Measurements from ENCODE around the gene SPARC.
"Not testable (repeated sequence)": the region's sequence is repeated elsewhere in the genome, so short reads cannot be mapped to it uniquely, and the experiment has no call there.

Gene SPARC

GRCh38 chr5:151697452-151697851 lies 10.7 kb upstream of the SPARC start:
- TF ChIP-seq JUND (IDR thresholded peaks at IDR 0.05; ENCODE audit: low read depth): no peak
- in situ Hi-C loops (cut with HindIII; ENCODE audit: low pct_unique_long_range_greater_than_20kb, low sequenced_read_pairs): no loop called here
- DNase-seq (ENCODE audit: low read depth in 1 of 2, low spot score in 1 of 2): no peak

GRCh38 chr5:151696470-151697061 lies 9.9 kb upstream of the SPARC start:
- in situ Hi-C loops (cut with HindIII; ENCODE audit: low pct_unique_long_range_greater_than_20kb, low sequenced_read_pairs): no loop called here
- DNase-seq (ENCODE audit: low read depth in 1 of 2, low spot score in 1 of 2): no peak
- no peak for TF ChIP-seq JUND (IDR thresholded peaks at IDR 0.05; ENCODE audit: low read depth)

DNA sequence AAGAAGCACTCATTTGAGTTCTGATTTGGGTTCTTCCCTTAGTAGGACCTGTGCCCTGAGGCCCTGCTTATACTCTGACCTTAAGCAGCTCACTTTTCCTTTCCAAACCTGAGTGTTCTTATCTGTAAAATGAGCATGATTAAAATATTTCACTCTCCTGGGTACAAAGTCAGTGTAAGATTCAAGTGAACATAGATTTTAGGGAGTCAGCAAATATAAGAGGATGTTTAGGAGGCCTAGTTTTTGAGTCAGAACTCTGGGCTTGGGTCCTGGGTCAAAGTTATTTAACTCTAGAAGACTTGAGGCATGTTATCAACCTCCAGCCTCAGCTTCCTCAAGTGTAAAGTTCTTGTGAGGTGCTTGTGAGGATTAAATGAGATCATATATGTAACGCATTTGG lies 8.7 kb upstream of the SPARC start:
- in situ Hi-C loops (cut with HindIII; ENCODE audit: low pct_unique_long_range_greater_than_20kb, low sequenced_read_pairs): no loop called here
- DNase-seq (ENCODE audit: low read depth in 1 of 2, low spot score in 1 of 2): no peak
- TF ChIP-seq JUND (IDR thresholded peaks at IDR 0.05; ENCODE audit: low read depth): no peak

- no peak for TF ChIP-seq JUND (IDR thresholded peaks at IDR 0.05; ENCODE audit: low read depth)
- peak in 1 of 2 experiments; percentile 33 for DNase-seq (ENCODE audit: low read depth in 1 of 2, low spot score in 1 of 2)
- in situ Hi-C loops (cut with HindIII; ENCODE audit: low pct_unique_long_range_greater_than_20kb, low sequenced_read_pairs): no loop called here
Observed at GRCh38 chr5:151694035-151694485, 7.3 kb upstream of the SPARC start.

DNA sequence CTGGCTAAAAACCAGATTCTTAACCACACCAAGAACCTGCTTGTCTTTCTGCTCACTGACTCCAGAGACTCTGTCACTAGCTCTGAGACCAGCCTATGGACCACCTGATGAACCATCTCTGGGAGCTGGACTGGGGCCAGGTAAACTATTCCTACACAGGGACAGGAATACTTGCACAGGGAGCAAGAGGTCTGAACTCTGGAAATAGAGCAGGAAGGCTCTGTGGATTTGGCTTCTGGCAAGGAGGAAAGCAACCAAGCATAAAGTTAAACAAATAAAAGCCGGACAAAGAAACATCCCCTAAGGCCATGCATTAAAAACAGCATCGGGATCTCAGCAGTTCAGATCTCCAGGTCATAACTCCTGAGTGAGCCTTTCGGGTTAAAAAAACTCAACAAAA lies 5.6 kb upstream of the SPARC start:
- peak; percentile 56 to 79 for DNase-seq (ENCODE audit: low read depth in 1 of 2, low spot score in 1 of 2)
- in situ Hi-C loops (cut with HindIII; ENCODE audit: low pct_unique_long_range_greater_than_20kb, low sequenced_read_pairs): no loop called here
- TF ChIP-seq JUND (IDR thresholded peaks at IDR 0.05; ENCODE audit: low read depth): no peak

DNA sequence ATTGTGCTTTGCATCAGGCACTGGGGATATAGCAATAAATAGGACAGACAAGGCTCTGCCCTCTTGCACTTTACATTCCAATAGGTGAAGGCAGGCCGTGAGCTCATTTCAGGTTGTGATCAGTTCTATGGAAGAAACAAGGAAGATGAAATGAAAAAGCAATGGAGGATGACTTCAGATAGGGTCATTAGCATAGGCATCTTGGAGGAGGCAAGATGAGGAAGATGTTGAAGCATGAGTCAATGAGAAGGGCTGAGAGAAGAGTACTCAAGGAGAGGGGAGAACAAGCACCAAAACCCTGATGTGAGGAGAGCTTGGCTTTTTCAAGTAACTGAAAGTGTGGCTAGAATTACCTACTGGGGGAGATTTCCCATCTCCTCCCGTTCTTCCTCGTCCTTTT lies 5.0 kb upstream of the SPARC start:
- TF ChIP-seq JUND (IDR thresholded peaks at IDR 0.05; ENCODE audit: low read depth): no peak
- DNase-seq (ENCODE audit: low read depth in 1 of 2, low spot score in 1 of 2): no peak
- in situ Hi-C loops (cut with HindIII; ENCODE audit: low pct_unique_long_range_greater_than_20kb, low sequenced_read_pairs): no loop called here

DNA sequence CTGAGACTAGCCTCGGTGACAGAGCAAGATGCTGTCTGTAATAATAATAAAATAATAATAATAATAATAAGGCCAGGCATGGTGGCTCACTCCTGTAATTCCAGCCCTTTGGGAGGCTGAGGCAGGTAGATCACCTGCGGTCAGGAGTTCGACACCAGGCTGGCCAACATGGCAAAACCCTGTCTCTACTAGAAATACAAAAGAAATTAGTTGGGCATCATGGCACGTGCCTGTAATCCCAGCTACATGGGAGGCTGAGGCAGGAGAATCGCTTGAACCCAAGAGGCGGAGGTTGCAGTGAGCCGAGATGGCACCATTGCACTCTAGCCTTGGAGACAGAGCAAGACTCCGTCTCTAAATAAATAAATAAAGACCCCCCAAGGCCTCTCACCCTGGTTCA lies 2.9 kb upstream of the SPARC start:
- DNase-seq (ENCODE audit: low read depth in 1 of 2, low spot score in 1 of 2); in situ Hi-C loops (cut with HindIII; ENCODE audit: low pct_unique_long_range_greater_than_20kb, low sequenced_read_pairs): not testable (repeated sequence)

- in situ Hi-C loops (cut with HindIII; ENCODE audit: low pct_unique_long_range_greater_than_20kb, low sequenced_read_pairs): no loop called here
- TF ChIP-seq JUND (IDR thresholded peaks at IDR 0.05; ENCODE audit: low read depth): no peak
- no peak for DNase-seq (ENCODE audit: low read depth in 1 of 2, low spot score in 1 of 2)
Observed at GRCh38 chr5:151688436-151688835, 1.7 kb upstream of the SPARC start.

GRCh38 chr5:151685749-151686673 lies 704 bp downstream of the SPARC start:
- DNase-seq (ENCODE audit: low read depth in 1 of 2, low spot score in 1 of 2): no peak
- no peak for TF ChIP-seq JUND (IDR thresholded peaks at IDR 0.05; ENCODE audit: low read depth)
- in situ Hi-C loops (cut with HindIII; ENCODE audit: low pct_unique_long_range_greater_than_20kb, low sequenced_read_pairs): no loop called here

GRCh38 chr5:151684690-151685361 lies 1.9 kb downstream of the SPARC start:
- in situ Hi-C loops (cut with HindIII; ENCODE audit: low pct_unique_long_range_greater_than_20kb, low sequenced_read_pairs): no loop called here
- DNase-seq (ENCODE audit: low read depth in 1 of 2, low spot score in 1 of 2): peak in 1 of 2 experiments; percentile 32

DNA sequence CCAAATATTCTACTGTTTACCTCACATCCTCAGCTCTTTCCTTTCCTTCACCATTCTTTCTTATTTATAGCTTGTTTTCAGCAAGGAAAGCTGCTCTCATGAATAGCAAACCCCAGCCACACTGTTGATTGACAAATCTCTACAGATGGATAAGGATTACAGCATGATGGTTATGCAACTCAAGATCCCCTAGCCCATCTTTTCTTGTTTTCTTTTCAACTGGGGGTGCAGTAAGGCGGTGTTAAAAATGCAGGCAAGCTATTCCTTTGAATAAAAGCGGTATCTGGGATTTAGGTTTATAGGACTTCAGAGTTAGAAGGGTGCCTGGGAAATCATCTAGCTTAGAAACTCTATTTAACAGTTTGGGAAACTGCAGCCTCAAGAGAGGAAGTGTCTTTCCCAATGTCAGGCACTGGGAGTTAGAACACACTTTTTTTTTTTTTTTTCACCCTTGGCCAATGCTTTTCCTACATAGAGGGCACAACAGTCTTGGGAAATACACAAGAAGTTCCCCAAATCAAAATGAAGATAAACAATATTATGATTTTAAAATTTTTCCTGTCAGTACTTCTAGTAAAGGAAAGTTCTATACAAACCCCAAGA lies 2.6 kb downstream of the SPARC start:
- DNase-seq (ENCODE audit: low read depth in 1 of 2, low spot score in 1 of 2): no peak
- in situ Hi-C loops (cut with HindIII; ENCODE audit: low pct_unique_long_range_greater_than_20kb, low sequenced_read_pairs): no loop called here
- no peak for TF ChIP-seq JUND (IDR thresholded peaks at IDR 0.05; ENCODE audit: low read depth)

More at GRCh38 chr5:151684690-151685361, 1.9 kb downstream of the SPARC start:
- TF ChIP-seq JUND (IDR thresholded peaks at IDR 0.05; ENCODE audit: low read depth): no peak

GRCh38 chr5:151683444-151683843 lies 3.3 kb downstream of the SPARC start:
- no peak for DNase-seq (ENCODE audit: low read depth in 1 of 2, low spot score in 1 of 2)
- TF ChIP-seq JUND (IDR thresholded peaks at IDR 0.05; ENCODE audit: low read depth): no peak
- in situ Hi-C loops (cut with HindIII; ENCODE audit: low pct_unique_long_range_greater_than_20kb, low sequenced_read_pairs): no loop called here

All from T47D (cell line).